Trophoblast cell (in vitro differentiated cells and primary cell): ENCODE data around the gene SPINT3.

Experiments used
- DNase-seq, 2 donors: peaks; one replicate each; pipeline ENCODE4 v3.0.0-alpha.2; 2016
- H2AFZ ChIP-seq: 2 replicates; pipeline ENCODE4 v1.6.1; 2013; ENCODE audit warnings: low read length, moderate library complexity, mild to moderate bottlenecking; ENCODE audit not compliant: insufficient read depth, poor library complexity
- H2AK5ac ChIP-seq: 2 replicates; pipeline ENCODE4 v1.6.1; 2013; ENCODE audit warnings: mild to moderate bottlenecking, low read length
- H2BK120ac ChIP-seq: 2 replicates; pipeline ENCODE4 v1.6.1; 2013; ENCODE audit warnings: low read length, mild to moderate bottlenecking, moderate library complexity; ENCODE audit not compliant: insufficient read depth, poor library complexity
- H2BK12ac ChIP-seq: 2 replicates; pipeline ENCODE4 v1.6.1; 2013; ENCODE audit warnings: mild to moderate bottlenecking, low read length, moderate library complexity
- H2BK5ac ChIP-seq: 2 replicates; pipeline ENCODE4 v1.6.1; 2013; ENCODE audit warnings: low read length, low read depth, moderate library complexity, mild to moderate bottlenecking; ENCODE audit not compliant: poor library complexity
- H3K14ac ChIP-seq: 2 replicates; pipeline ENCODE4 v1.6.1; 2013; ENCODE audit warnings: mild to moderate bottlenecking, low read length
- H3K18ac ChIP-seq: 2 replicates; pipeline ENCODE4 v1.6.1; 2013; ENCODE audit warnings: mild to moderate bottlenecking, low read length
- H3K23ac ChIP-seq: 2 replicates; pipeline ENCODE4 v1.6.1; 2013; ENCODE audit warnings: low read length
- H3K27ac ChIP-seq: 2 replicates; pipeline ENCODE4 v1.5.1; 2013; ENCODE audit warnings: low read depth, mild to moderate bottlenecking, inconsistent platforms, low read length, moderate library complexity
- H3K27me3 ChIP-seq: 2 replicates; pipeline ENCODE4 v1.6.1; 2013; ENCODE audit warnings: inconsistent platforms, mild to moderate bottlenecking, low read length, moderate library complexity; ENCODE audit not compliant: insufficient read depth
- H3K36me3 ChIP-seq, 2 experiments: 1 replicate in 1 of 2; 2 replicates in 1 of 2; pipeline ENCODE4 v1.6.1; 2013; ENCODE audit warnings: low read length in 2 of 2, mild to moderate bottlenecking in 2 of 2, moderate library complexity in 1 of 2; ENCODE audit not compliant: insufficient read depth in 2 of 2, control insufficient read depth in 1 of 2
- H3K4ac ChIP-seq: 2 replicates; pipeline ENCODE4 v1.6.1; 2013; ENCODE audit warnings: low read depth, mild to moderate bottlenecking, low read length, moderate library complexity
- H3K4me1 ChIP-seq, 2 experiments: 1 replicate in 1 of 2; 2 replicates in 1 of 2; pipeline ENCODE4 v1.6.1; 2013; ENCODE audit warnings: low read length in 2 of 2, mild to moderate bottlenecking in 2 of 2, moderate library complexity in 1 of 2; ENCODE audit not compliant: insufficient read depth in 2 of 2, control insufficient read depth in 1 of 2
- H3K4me2 ChIP-seq: 2 replicates; pipeline ENCODE4 v1.6.1; 2013; ENCODE audit warnings: inconsistent platforms, mild to moderate bottlenecking, low read length, moderate library complexity
- H3K4me3 ChIP-seq: 2 replicates; pipeline ENCODE4 v1.5.1; 2013; ENCODE audit warnings: mild to moderate bottlenecking, low read depth, low read length, inconsistent platforms
- H3K79me1 ChIP-seq: one replicate; pipeline ENCODE4 v1.6.1; 2013; ENCODE audit warnings: low read length
- H3K79me2 ChIP-seq: 2 replicates; pipeline ENCODE4 v1.6.1; 2013; ENCODE audit warnings: low read length, mild to moderate bottlenecking; ENCODE audit not compliant: control insufficient read depth, insufficient read depth, poor library complexity
- H3K9ac ChIP-seq: 2 replicates; pipeline ENCODE4 v1.6.1; 2013; ENCODE audit warnings: mild to moderate bottlenecking, low read length
- H3K9me3 ChIP-seq: 2 replicates; pipeline ENCODE4 v1.6.1; 2013; ENCODE audit warnings: low read depth, mild to moderate bottlenecking, control low read depth, inconsistent platforms, low read length; ENCODE audit not compliant: insufficient read depth
- H4K12ac ChIP-seq: 2 replicates; pipeline ENCODE4 v1.6.1; 2013; ENCODE audit warnings: low read depth, mild to moderate bottlenecking, low read length, moderate library complexity
- H4K8ac ChIP-seq: 2 replicates; pipeline ENCODE4 v1.6.1; 2013; ENCODE audit warnings: low read depth, mild to moderate bottlenecking, low read length, moderate library complexity
- H4K91ac ChIP-seq: one replicate; pipeline ENCODE4 v1.6.1; 2013; ENCODE audit warnings: low read depth, mild to moderate bottlenecking, low read length, moderate library complexity
- WGBS: extraction: QIAGEN DNeasy Blood & Tissue Kit; methylation state at CpG from one replicate; pipeline ENCODE4 v1.1.7; 2013; ENCODE audit warnings: missing lambda C conversion rate; ENCODE audit not compliant: insufficient read length, insufficient coverage; ENCODE audit errors: extremely low coverage; 5-methylcytosine and 5-hydroxymethylcytosine counted together

The SPINT3 gene

GRCh38 chr20:45545351-45545750 is 29.9 kb upstream of the SPINT3 start:
- Histone ChIP-seq H3K18ac (no peak overlapping the region), H2BK12ac (no peak overlapping the region), H3K27me3 (no peaks in the 10 kb centered on the region), H3K23ac (no peak overlapping the region), H3K9me3 (no peaks in the 10 kb centered on the region), H3K9ac (no peak overlapping the region), H3K79me2 (no peaks in the 10 kb centered on the region), H3K4ac (no peak overlapping the region), H2BK120ac (no peak overlapping the region), H2BK5ac (no peak overlapping the region), H2AK5ac (no peak overlapping the region), H3K79me1 (no peaks in the 10 kb centered on the region), H4K12ac (no peak overlapping the region), H4K8ac (no peak overlapping the region), H3K14ac (no peak overlapping the region), H2AFZ (no peak overlapping the region), H3K36me3 (no peaks in the 10 kb centered on the region), H3K4me1 (no peaks in the 10 kb centered on the region), H3K4me2 (no peak overlapping the region), H4K91ac (no peak overlapping the region), H3K4me3 (no peak overlapping the region), H3K27ac (no peak overlapping the region)
- no peak for DNase-seq
- WGBS: no CpG with 5 or more reads among the region's 3 CpGs

DNA sequence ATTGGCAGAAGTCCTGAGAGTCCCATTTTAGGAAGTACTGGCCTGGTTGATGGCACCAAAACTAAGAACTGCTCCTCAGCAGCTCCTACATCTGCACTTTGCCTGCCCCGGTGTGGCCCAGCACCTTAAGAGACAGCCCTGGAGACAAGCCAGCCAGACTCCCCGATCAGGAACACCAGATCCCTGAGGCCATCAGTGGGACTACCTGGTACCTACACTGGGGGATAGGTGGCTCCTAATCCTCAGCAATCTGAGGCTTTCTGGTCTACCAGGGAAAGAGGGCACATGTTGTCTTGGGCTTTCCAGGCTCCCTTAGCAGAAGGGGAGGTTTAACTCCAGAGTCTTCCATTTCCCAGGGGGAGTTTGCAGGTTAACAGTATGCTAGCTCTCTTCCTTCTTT is 24.0 kb upstream of the SPINT3 start, which contains the start of gene WFDC6:
WFDC6 (minus strand) TSS at position 101 of the 400 bp plus-strand sequence; CDS start at position 26, 75 bp downstream.
- Histone ChIP-seq H3K18ac (no peak within 1 kb of the TSS), H2AK5ac (no peak within 1 kb of the TSS), H2BK5ac (no peak within 1 kb of the TSS), H4K91ac (no peak within 1 kb of the TSS), H3K79me1 (no peaks in the 10 kb centered on the region), H3K4ac (no peak within 1 kb of the TSS), H3K4me2 (no peak within 1 kb of the TSS), H3K23ac (no peak within 1 kb of the TSS), H4K8ac (no peak within 1 kb of the TSS), H3K4me1 (peaks cover 0 to 4% of the 10 kb centered on the region in 2 experiments), H2AFZ (no peak within 1 kb of the TSS), H2BK120ac (no peak within 1 kb of the TSS), H3K36me3 (no peaks in the 10 kb centered on the region), H2BK12ac (no peak within 1 kb of the TSS), H3K9ac (no peak within 1 kb of the TSS), H3K4me3 (no peak within 1 kb of the TSS), H3K27me3 (no peaks in the 10 kb centered on the region), H4K12ac (no peak within 1 kb of the TSS), H3K9me3 (no peaks in the 10 kb centered on the region), H3K27ac (no peak within 1 kb of the TSS), H3K79me2 (no peaks in the 10 kb centered on the region), H3K14ac (no peak within 1 kb of the TSS)
- no CpG with 5 or more reads among the region's 2 CpGs for WGBS
- no peak for DNase-seq

GRCh38 chr20:45538209-45538799 is 22.9 kb upstream of the SPINT3 start:
- peak; percentile 78 to 84 for DNase-seq
- Histone ChIP-seq H4K91ac (no peak overlapping the region), H3K79me1 (no peaks in the 10 kb centered on the region), H3K4ac (no peak overlapping the region), H3K9ac (no peak overlapping the region), H3K4me3 (no peak overlapping the region), H3K23ac (no peak overlapping the region), H3K9me3 (no peaks in the 10 kb centered on the region), H3K27me3 (no peaks in the 10 kb centered on the region), H3K79me2 (no peaks in the 10 kb centered on the region), H2BK5ac (no peak overlapping the region), H3K14ac (no peak overlapping the region), H3K4me1 (peaks cover 0 to 4% of the 10 kb centered on the region in 2 experiments), H3K4me2 (no peak overlapping the region), H2BK12ac (no peak overlapping the region), H3K18ac (no peak overlapping the region), H4K8ac (no peak overlapping the region), H2BK120ac (no peak overlapping the region), H3K36me3 (no peaks in the 10 kb centered on the region), H2AFZ (no peak overlapping the region), H4K12ac (no peak overlapping the region), H3K27ac (no peak overlapping the region), H2AK5ac (no peak overlapping the region)
- WGBS: no CpG with 5 or more reads among the region's 7 CpGs

DNA sequence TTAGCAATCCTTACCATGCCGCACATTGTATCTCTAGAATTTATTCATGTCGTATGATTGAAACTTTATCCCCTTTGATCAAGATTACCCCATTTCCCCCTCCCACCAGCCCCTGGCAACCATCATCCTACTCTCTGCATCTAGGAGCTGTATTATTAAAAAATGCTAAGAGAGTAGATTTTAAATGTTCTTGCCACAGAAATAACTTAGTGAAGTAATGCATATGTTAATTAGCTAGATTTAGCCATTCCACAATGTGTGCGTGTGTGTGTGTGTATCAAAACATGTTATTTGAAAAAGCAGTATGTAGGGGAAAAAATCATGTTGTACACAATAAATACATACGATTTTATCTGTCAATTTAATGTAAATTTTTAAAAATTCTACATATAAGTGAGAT is 11.9 kb upstream of the SPINT3 start:
- H4K91ac ChIP-seq: no peak overlapping the region
- no peaks in the 10 kb centered on the region for H3K79me1 ChIP-seq
- H3K4me3 ChIP-seq: no peak overlapping the region
- no peak overlapping the region for H3K18ac ChIP-seq
- no peak overlapping the region for H3K14ac ChIP-seq
- no peak overlapping the region for H2BK120ac ChIP-seq
- no peak overlapping the region for H3K4me2 ChIP-seq
- H3K36me3 ChIP-seq: no peaks in the 10 kb centered on the region
- no peak overlapping the region for H3K23ac ChIP-seq
- H3K79me2 ChIP-seq: no peaks in the 10 kb centered on the region
- H2BK5ac ChIP-seq: no peak overlapping the region
- H2BK12ac ChIP-seq: no peak overlapping the region
- no peak for DNase-seq
- no peak overlapping the region for H4K12ac ChIP-seq
- H3K9ac ChIP-seq: no peak overlapping the region
- no peak overlapping the region for H4K8ac ChIP-seq
- peaks cover 2% of the 10 kb centered on the region for H3K9me3 ChIP-seq
- no CpG with 5 or more reads among the region's 4 CpGs for WGBS
- no peak overlapping the region for H2AK5ac ChIP-seq
- no peak overlapping the region for H3K4ac ChIP-seq
- no peaks in the 10 kb centered on the region for H3K4me1 ChIP-seq
- no peak overlapping the region for H2AFZ ChIP-seq
- H3K27me3 ChIP-seq: no peaks in the 10 kb centered on the region
- H3K27ac ChIP-seq: no peak overlapping the region
